KOPT-K1 (cell line): ENCODE data around the gene RAB3B.

Experiments
- H3K27ac ChIP-seq: fragments of 200-600 bp; sonication (generic); 2 replicates; pipeline ENCODE4 v1.5.1; 2016; ENCODE audit warnings: antibody characterized with exemption, mild to moderate bottlenecking, low read depth, low read length; ENCODE audit not compliant: poor library complexity, severe bottlenecking
- H3K36me3 ChIP-seq: fragments of 200-600 bp; sonication (generic); 2 replicates; pipeline ENCODE4 v1.5.1; 2017; ENCODE audit warnings: antibody characterized with exemption, mild to moderate bottlenecking, low read length, moderate library complexity; ENCODE audit not compliant: insufficient read depth
- H3K9me3 ChIP-seq: fragments of 200-600 bp; sonication (generic); 2 replicates; pipeline ENCODE4 v1.5.1; 2017; ENCODE audit warnings: antibody characterized with exemption, low read length, mild to moderate bottlenecking; ENCODE audit not compliant: insufficient read depth, poor library complexity, severe bottlenecking

RAB3B gene

GRCh38 chr1:51924455-51924854, 66.0 kb downstream of the RAB3B start:
- Histone ChIP-seq H3K27ac (no peak overlapping the region), H3K36me3 (no peaks in the 10 kb centered on the region), H3K9me3 (no peaks in the 10 kb centered on the region)

- H3K36me3 ChIP-seq = no peaks in the 10 kb centered on the region
- no peak overlapping the region for H3K27ac ChIP-seq
- no peaks in the 10 kb centered on the region for H3K9me3 ChIP-seq
Measured at GRCh38 chr1:51922040-51922439, 68.5 kb downstream of the RAB3B start.

GRCh38 chr1:51920130-51920529, 70.4 kb downstream of the RAB3B start:
- no peaks in the 10 kb centered on the region for H3K9me3 ChIP-seq
- no peaks in the 10 kb centered on the region for H3K36me3 ChIP-seq
- no peak overlapping the region for H3K27ac ChIP-seq

- H3K36me3 ChIP-seq = no peaks in the 10 kb centered on the region
- H3K9me3 ChIP-seq = no peaks in the 10 kb centered on the region
- H3K27ac ChIP-seq = no peak overlapping the region
Measured at GRCh38 chr1:51919684-51920083, 70.8 kb downstream of the RAB3B start.

GRCh38 chr1:51916587-51917405, 73.7 kb downstream of the RAB3B start:
- no peaks in the 10 kb centered on the region for H3K36me3 ChIP-seq
- no peak overlapping the region for H3K27ac ChIP-seq
- no peaks in the 10 kb centered on the region for H3K9me3 ChIP-seq

- H3K36me3 ChIP-seq = no peaks in the 10 kb centered on the region
- no peaks in the 10 kb centered on the region for H3K9me3 ChIP-seq
- H3K27ac ChIP-seq = no peak overlapping the region
Measured at GRCh38 chr1:51915951-51916350, 74.5 kb downstream of the RAB3B start.

GRCh38 chr1:51912881-51913280, 77.6 kb downstream of the RAB3B start:
- no peaks in the 10 kb centered on the region for H3K36me3 ChIP-seq
- no peaks in the 10 kb centered on the region for H3K9me3 ChIP-seq
- no peak overlapping the region for H3K27ac ChIP-seq

GRCh38 chr1:51910221-51911000, 80.1 kb downstream of the RAB3B start:
- H3K36me3 ChIP-seq = no peaks in the 10 kb centered on the region
- no peak overlapping the region for H3K27ac ChIP-seq
- H3K9me3 ChIP-seq = peaks cover 9% of the 10 kb centered on the region

- Histone ChIP-seq H3K9me3 (peaks cover 9% of the 10 kb centered on the region), H3K36me3 (no peaks in the 10 kb centered on the region), H3K27ac (no peak overlapping the region)
Measured at GRCh38 chr1:51908499-51908898, 82.0 kb downstream of the RAB3B start.

- H3K9me3 ChIP-seq = peaks cover 9% of the 10 kb centered on the region
- no peak overlapping the region for H3K27ac ChIP-seq
- no peaks in the 10 kb centered on the region for H3K36me3 ChIP-seq
Measured at GRCh38 chr1:51907079-51907702, 83.3 kb downstream of the RAB3B start.

- H3K27ac ChIP-seq = no peak overlapping the region
Measured at GRCh38 chr1:51906306-51907078, 84.0 kb downstream of the RAB3B start.

GRCh38 chr1:51902456-51902855, 88.0 kb downstream of the RAB3B start:
- no peak overlapping the region for H3K27ac ChIP-seq
- no peaks in the 10 kb centered on the region for H3K36me3 ChIP-seq
- peaks cover 9% of the 10 kb centered on the region for H3K9me3 ChIP-seq

More at GRCh38 chr1:51906306-51907078, 84.0 kb downstream of the RAB3B start:
- Histone ChIP-seq H3K9me3 (peaks cover 9% of the 10 kb centered on the region), H3K36me3 (no peaks in the 10 kb centered on the region)

GRCh38 chr1:51901151-51901550, 89.3 kb downstream of the RAB3B start:
- H3K36me3 ChIP-seq = no peaks in the 10 kb centered on the region
- peaks cover 3% of the 10 kb centered on the region for H3K9me3 ChIP-seq
- H3K27ac ChIP-seq = no peak overlapping the region

GRCh38 chr1:51899022-51899421, 91.5 kb downstream of the RAB3B start:
- H3K9me3 ChIP-seq = no peaks in the 10 kb centered on the region
- no peak overlapping the region for H3K27ac ChIP-seq

More at GRCh38 chr1:51899022-51899421, 91.5 kb downstream of the RAB3B start:
- no peaks in the 10 kb centered on the region for H3K36me3 ChIP-seq
